MM.1S (cell line): ENCODE data around the gene TUT1.
A peak's percentile ranks its signal among the peaks of the same experiment; 100 is the strongest.

Source experiments
- CTCF ChIP-seq: fragments of 300-600 bp; sonication (generic); IDR thresholded peaks from 2 replicates; pipeline ENCODE4 v1.5.1; 2016; ENCODE audit warnings: antibody characterized with exemption, low read length, mixed read lengths
- EZH2 ChIP-seq: fragments of 300-600 bp; sonication (generic); optimal IDR thresholded peaks from 2 replicates; pipeline ENCODE3; 2017; ENCODE audit warnings: low read depth, mild to moderate bottlenecking, antibody characterized with exemption, low read length, mixed read lengths
- EZH2phosphoT487 ChIP-seq: fragments of 300-600 bp; sonication (generic); IDR thresholded peaks from 2 replicates; pipeline ENCODE4 v1.6.1; 2018; ENCODE audit warnings: antibody characterized with exemption, low read length

GRCh38 chr11:62545437-62546243 lies 45.7 kb downstream of the TUT1 start:
- 0 out of 2 replicates have a peak, but pooled peaks have one; percentile 3 for TF ChIP-seq CTCF
- no peak for TF ChIP-seq EZH2
- TF ChIP-seq EZH2phosphoT487: no peak
